Measurements from ENCODE around the gene HAND1. TPM values are rescaled to one million over a fixed set of nuclear protein-coding genes. Genes with fewer than 3 reads are reported as not detected.

HAND1 gene
- total RNA-seq, 2 experiments from 2014 or later = not detected

- no peak overlapping the region for H3K4me3 Mint-ChIP-seq
- DNase-seq = no peak
- H3K27me3 Mint-ChIP-seq = peaks cover 94% of the 10 kb centered on the region
- CTCF ChIA-PET = interaction anchor here (1.5 kb wide), 1 partner anchor 9 kb away, joined by 5 read pairs; no protein-coding TSS in a partner anchor
- H3K27ac Mint-ChIP-seq = no peak overlapping the region
- peaks cover 7% of the 10 kb centered on the region for H3K4me1 Mint-ChIP-seq
- no peaks in the 10 kb centered on the region for H3K9me3 Mint-ChIP-seq
- POLR2A ChIA-PET = no interaction called here
- peaks cover 2% of the 10 kb centered on the region for H3K36me3 Mint-ChIP-seq (ENCODE audit: low read depth)
Measured at GRCh38 chr5:154481584-154482381, 3.8 kb upstream of the HAND1 start.

DNA sequence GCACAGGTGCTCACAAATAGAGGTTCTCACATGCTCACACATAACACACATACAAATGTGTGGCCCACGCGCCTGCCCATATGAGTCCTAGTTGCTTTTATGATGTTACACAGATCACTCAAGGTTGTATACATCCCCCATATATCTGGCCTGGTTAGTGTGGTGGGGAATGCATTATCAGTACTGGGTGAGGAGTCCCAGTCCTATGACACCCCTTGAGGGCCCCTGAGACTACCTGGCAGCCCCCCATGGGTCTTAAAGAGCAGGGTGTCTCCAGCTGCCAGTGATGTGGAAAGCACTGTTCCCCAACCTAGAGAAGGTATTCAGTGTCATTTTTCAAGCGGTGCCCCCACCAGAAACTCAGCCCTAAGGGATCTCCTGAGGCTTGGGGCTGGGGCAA, 2.8 kb upstream of the HAND1 start:
- Mint-ChIP-seq H3K27ac (no peak overlapping the region), H3K4me1 (peaks cover 11% of the 10 kb centered on the region), H3K9me3 (no peaks in the 10 kb centered on the region), H3K36me3 (ENCODE audit: low read depth) (peaks cover 2% of the 10 kb centered on the region), H3K27me3 (peaks cover 94% of the 10 kb centered on the region), H3K4me3 (no peak overlapping the region)
- POLR2A ChIA-PET = no interaction called here
- CTCF ChIA-PET = interaction anchor here (1.5 kb wide), 1 partner anchor 8 kb away, joined by 5 read pairs; no protein-coding TSS in a partner anchor
- DNase-seq = no peak

- no peak for DNase-seq
- Mint-ChIP-seq H3K36me3 (ENCODE audit: low read depth) (peaks cover 2% of the 10 kb centered on the region), H3K9me3 (no peaks in the 10 kb centered on the region), H3K27me3 (peaks cover 93% of the 10 kb centered on the region), H3K27ac (no peak overlapping the region), H3K4me3 (no peak overlapping the region), H3K4me1 (peaks cover 16% of the 10 kb centered on the region)
- ChIA-PET CTCF (interaction anchor here (1.9 kb wide), 1 partner anchor 408 kb away, joined by 5 read pairs; no protein-coding TSS in a partner anchor), POLR2A (no interaction called here)
Measured at GRCh38 chr5:154479944-154480750, 2.1 kb upstream of the HAND1 start.

DNA sequence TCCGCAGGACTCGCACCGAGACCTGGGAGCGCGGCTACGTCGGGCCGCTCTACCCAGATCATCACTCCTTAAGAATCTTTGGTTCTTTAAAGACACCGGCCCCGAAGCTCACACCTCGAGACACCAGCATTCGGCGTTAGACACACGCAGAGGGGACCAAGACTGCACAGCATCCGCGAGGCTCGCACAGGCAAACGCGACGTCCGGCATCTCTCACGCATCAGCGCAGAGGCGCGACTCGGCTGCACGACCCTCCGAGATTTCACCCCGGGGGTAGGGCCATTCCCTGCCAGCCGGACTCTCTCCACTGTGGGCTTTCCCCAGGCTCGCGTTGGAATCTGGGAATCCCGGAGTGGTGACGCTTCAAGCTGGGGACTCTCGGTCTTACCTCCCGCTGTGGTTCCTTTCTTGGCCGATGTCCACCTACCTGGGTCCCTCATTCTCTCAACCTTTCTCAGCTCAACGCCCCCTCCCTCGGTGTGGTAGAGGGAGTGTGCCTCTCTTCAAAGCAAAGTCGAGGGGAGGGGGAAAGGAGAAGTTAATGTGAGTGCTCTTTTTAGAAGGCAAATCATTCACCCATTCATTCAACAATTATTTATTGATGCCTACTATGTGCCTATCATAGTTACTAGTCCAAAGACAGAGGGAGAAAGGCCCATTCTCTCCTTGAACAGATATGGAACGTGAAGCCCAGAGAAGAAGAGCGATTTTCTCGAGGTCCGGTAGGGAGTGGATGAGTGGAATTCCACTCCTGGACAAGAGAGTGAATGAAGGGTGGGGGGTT, 1.3 kb upstream of the HAND1 start:
- peaks cover 2% of the 10 kb centered on the region for H3K36me3 Mint-ChIP-seq (ENCODE audit: low read depth)
- H3K9me3 Mint-ChIP-seq = no peaks in the 10 kb centered on the region
- ChIA-PET CTCF (interaction anchor here (1.9 kb wide), 1 partner anchor 407 kb away, joined by 5 read pairs; no protein-coding TSS in a partner anchor), POLR2A (no interaction called here)
- H3K4me1 Mint-ChIP-seq = peaks cover 24% of the 10 kb centered on the region
- no peak for DNase-seq
- H3K4me3 Mint-ChIP-seq = peak overlapping the region; percentile 15
- peaks cover 93% of the 10 kb centered on the region for H3K27me3 Mint-ChIP-seq
- peak overlapping the region; percentile 64 for H3K27ac Mint-ChIP-seq

DNA sequence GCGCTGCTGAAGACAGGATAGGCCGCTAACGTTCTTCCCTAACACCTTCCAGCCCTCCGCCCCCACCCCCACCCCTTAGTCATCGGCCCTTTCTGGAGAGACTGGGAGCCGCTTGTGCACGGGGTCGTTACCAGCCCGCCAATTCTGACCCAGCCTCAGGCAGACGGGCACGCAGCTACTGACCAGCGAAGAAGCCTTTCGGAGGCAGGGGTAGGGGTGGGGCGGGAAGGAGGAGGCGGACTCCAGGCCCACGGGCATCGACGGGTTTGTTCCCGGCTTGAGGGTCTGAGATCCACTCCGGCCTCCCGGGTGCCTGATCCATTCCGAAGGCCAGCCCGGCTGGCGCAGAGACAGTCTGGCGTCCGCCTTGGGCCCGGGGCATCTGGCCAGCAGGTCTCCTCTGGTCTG, 729 bp upstream of the HAND1 start:
- no peak for DNase-seq
- Mint-ChIP-seq H3K9me3 (no peaks in the 10 kb centered on the region), H3K27me3 (peaks cover 93% of the 10 kb centered on the region), H3K4me3 (no peak overlapping the region), H3K27ac (no peak overlapping the region), H3K36me3 (ENCODE audit: low read depth) (peaks cover 2% of the 10 kb centered on the region), H3K4me1 (peaks cover 30% of the 10 kb centered on the region)
- CTCF ChIA-PET = interaction anchor here (1.9 kb wide), 1 partner anchor 406 kb away, joined by 5 read pairs; no protein-coding TSS in a partner anchor
- POLR2A ChIA-PET = no interaction called here

- Mint-ChIP-seq H3K4me1 (peaks cover 34% of the 10 kb centered on the region), H3K27ac (no peak overlapping the region), H3K9me3 (no peaks in the 10 kb centered on the region), H3K4me3 (no peak overlapping the region), H3K36me3 (ENCODE audit: low read depth) (peaks cover 4% of the 10 kb centered on the region), H3K27me3 (peaks cover 93% of the 10 kb centered on the region)
- POLR2A ChIA-PET = no interaction called here
- CTCF ChIA-PET = no interaction called here
- DNase-seq = no peak
Measured at GRCh38 chr5:154477382-154478223, 424 bp downstream of the HAND1 start.

- ChIA-PET CTCF (no interaction called here), POLR2A (no interaction called here)
- Mint-ChIP-seq H3K4me1 (peaks cover 34% of the 10 kb centered on the region), H3K9me3 (no peaks in the 10 kb centered on the region), H3K4me3 (no peak overlapping the region), H3K27me3 (peaks cover 91% of the 10 kb centered on the region), H3K27ac (peak overlapping the region; percentile 36), H3K36me3 (ENCODE audit: low read depth) (peaks cover 4% of the 10 kb centered on the region)
- DNase-seq = no peak
Measured at GRCh38 chr5:154476354-154477205, 1.4 kb downstream of the HAND1 start.

DNA sequence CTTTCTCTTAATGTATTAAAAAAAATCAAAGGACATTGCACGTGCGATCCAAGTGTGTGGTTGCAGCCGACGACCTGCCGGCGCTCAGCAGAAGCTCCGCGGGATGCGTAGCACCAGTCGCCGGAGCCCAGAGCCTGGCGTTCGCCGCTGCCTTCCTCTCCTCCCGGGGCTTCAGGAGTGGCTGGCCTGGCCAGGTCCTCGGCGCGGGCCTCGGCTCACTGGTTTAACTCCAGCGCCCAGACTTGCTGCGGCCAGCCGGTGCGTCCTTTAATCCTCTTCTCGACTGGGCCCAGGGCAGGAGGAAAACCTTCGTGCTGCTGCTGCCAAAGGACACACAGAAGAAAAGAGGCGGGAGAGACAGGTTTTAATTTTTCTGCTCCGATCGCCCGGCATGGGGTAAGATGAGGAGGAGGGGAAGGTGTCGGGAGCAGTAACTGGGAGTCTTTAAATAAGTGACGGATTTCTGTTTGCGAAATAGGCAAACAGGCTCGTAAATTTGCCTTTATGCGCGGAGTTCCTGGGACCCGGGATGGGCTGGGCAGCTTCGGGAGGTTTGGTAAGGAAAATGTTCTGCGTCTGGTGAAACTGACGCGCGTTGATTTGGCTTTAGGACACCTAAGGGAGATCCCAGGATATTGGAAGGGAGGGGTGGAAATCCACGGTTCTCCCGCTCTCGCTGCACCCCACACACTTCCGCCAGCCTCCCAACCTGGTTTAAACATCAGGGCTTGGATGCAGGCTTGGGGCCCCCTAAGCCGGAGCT, 2.3 kb downstream of the HAND1 start:
- no peak for DNase-seq
- H3K9me3 Mint-ChIP-seq = no peaks in the 10 kb centered on the region
- ChIA-PET CTCF (no interaction called here), POLR2A (interaction anchor here (1.0 kb wide), 1 partner anchor 9 kb away, joined by 3 read pairs; no protein-coding TSS in a partner anchor)
- H3K4me3 Mint-ChIP-seq = peak overlapping the region; percentile 1
- peaks cover 4% of the 10 kb centered on the region for H3K36me3 Mint-ChIP-seq (ENCODE audit: low read depth)
- H3K27ac Mint-ChIP-seq = no peak overlapping the region
- H3K27me3 Mint-ChIP-seq = peaks cover 91% of the 10 kb centered on the region
- H3K4me1 Mint-ChIP-seq = peaks cover 34% of the 10 kb centered on the region

DNA sequence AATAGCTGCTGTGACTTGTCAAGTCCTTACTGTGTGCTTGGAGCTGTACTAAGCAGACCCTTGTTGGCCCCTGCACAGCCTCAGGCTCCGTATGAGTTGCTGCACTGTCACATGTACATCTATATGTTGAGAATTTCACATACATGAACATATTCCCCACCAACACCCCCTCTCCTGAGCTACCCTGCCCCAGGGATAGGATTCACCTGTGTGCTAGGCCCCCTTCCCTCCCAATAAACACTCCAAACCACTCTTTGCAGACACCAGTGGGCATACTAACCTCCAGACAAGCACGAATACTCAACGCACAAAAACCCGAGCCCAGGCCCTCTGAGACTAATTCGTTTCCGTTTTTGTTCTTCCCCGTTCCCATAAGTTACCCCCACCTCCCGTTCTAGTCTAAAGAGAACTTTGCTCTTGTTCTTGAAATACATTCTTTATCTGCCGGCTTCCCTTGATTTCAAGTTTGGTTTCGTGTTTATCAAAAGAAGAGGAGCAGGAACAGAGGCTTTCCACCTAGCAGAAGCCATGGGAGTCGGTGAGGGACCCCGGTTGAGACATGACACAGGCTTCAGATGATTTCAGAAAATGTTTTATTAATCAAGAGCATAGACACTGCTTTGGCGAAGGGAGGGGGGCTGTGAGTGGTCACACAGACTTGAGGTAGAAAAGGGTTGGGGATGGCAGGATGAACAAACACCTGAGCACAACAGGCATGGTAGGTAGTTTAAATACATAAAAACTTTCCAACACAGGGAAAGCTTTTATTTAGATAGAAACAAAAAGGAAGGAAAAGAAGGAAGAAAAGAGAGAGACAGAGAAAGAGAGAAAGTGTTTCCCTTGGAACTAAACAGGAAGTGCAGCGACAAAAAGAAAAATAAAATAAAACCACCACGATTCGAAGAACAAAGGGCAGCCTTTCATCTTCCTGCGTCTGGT, 3.4 kb downstream of the HAND1 start:
- no peak for DNase-seq
- H3K27me3 Mint-ChIP-seq = peaks cover 92% of the 10 kb centered on the region
- H3K4me1 Mint-ChIP-seq = peaks cover 33% of the 10 kb centered on the region
- CTCF ChIA-PET = no interaction called here
- POLR2A ChIA-PET = interaction anchor here (1.0 kb wide), 1 partner anchor 10 kb away, joined by 3 read pairs; no protein-coding TSS in a partner anchor
- no peaks in the 10 kb centered on the region for H3K9me3 Mint-ChIP-seq
- H3K27ac Mint-ChIP-seq = peak overlapping the region; percentile 25
- H3K4me3 Mint-ChIP-seq = no peak overlapping the region
- H3K36me3 Mint-ChIP-seq (ENCODE audit: low read depth) = peaks cover 4% of the 10 kb centered on the region

- DNase-seq = no peak
- H3K27me3 Mint-ChIP-seq = peaks cover 86% of the 10 kb centered on the region
- no peak overlapping the region for H3K27ac Mint-ChIP-seq
- peaks cover 30% of the 10 kb centered on the region for H3K4me1 Mint-ChIP-seq
- H3K9me3 Mint-ChIP-seq = no peaks in the 10 kb centered on the region
- CTCF ChIA-PET = interaction anchor here (1.0 to 1.3 kb wide), 2 partner anchors 8 to 11 kb away, joined by 3 to 5 read pairs; no protein-coding TSS in a partner anchor
- POLR2A ChIA-PET = no interaction called here
- H3K36me3 Mint-ChIP-seq (ENCODE audit: low read depth) = peaks cover 2% of the 10 kb centered on the region
- no peak overlapping the region for H3K4me3 Mint-ChIP-seq
Measured at GRCh38 chr5:154473581-154474283, 4.3 kb downstream of the HAND1 start.
